ENCODE data around the gene GALNT18. TPM values are rescaled to one million over a fixed set of nuclear protein-coding genes. Genes with fewer than 3 reads are reported as not detected.

The GALNT18 gene
- total RNA-seq, 8 experiments from 2014 or later: 5.3 to 13.2 (median 8.2) TPM

DNA sequence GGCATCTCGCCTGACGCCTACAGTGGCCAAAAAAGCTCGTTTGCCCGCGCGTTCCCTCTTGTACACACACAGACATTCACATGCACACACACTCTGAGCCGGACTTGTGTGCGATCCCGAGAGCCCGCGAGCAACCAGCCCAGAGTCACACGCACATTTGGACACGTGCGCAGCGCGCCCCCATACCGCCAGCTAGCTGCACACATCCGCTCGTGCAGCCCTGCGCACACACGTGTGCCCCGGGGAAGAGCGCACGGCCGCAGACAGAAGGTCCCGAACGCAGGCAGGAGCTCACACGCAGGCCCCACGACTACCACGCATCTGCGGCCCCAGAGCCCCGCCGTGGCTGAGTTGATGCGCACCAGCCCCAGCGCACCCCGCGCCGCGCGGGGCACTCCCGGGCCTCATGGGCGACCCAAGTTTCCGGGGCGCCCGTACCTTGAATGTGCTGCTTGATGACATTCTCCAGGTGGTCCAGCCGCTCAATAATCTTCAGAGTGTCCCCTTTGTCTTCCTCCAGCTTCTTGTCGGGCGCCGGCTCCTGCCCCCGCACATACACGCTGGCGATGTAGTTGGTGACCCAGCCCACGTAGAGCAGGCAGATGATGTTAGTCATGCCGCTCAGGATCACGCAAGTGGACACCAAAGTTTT, 758 bp downstream of the GALNT18 start:
- Histone ChIP-seq H3K27ac (no peak overlapping the region), H3K4me1 (replicated peaks in 1 of 2) (peaks cover 7 to 11% of the 10 kb centered on the region in 2 donors), H3K4me3 (peak overlapping the region; percentile 39 to 59 (median 46))
- WGBS, 10 experiments: 0 to 1% (median 0%) methylated on average over 3 to 26 of the region's 55 CpGs; no CpG with 5 or more reads in 5 of the 10 experiments
- peak; percentile 6 to 36 (median 22) for ATAC-seq (replicated peaks in 6 of 8)
- in situ Hi-C loops (cut with MboI; ENCODE audit: low pct_unique_long_range_greater_than_20kb in 2 of 9, low sequenced_read_pairs in 9 of 9, unreplicated experiment in 9 of 9): no loop called here

DNA sequence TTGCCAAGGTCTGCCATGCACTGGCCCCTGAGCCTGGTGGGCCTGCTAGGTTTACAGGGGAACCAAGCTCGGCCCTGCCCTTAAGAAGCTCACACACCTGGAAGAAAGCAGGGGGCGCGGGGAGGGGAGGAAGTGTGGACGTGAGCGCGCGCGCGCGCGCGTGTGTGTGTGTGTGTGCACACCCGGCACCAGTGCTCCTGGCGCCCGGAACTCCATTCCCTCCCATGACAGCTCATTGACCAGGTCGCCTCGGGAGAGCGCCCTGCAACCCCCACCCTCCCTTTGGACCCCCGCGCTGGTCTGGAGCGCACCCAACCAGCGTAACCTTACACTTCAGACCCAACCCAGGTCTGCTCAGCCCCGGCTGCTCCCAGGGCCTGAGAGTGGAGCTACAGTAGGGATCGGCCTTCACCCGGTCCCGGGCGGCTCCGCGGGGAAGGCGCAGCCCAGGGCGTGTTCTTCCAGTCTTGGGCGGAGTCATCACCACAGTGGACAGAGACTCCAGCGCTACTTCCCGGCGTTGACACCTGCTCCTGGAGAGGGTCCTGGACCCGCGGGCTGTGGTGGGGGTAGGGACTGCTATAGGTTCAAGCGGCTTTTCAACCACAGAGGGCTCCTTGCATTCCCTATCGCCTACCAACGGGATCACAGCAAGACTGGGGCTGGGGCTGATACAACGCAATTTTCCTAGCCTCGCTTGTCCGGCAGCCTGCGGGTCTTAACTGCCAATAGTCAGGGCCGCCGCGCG, 1.5 kb downstream of the GALNT18 start:
- H3K27ac ChIP-seq: no peak overlapping the region
- H3K4me3 ChIP-seq: peak overlapping the region; percentile 39 to 59 (median 46)
- in situ Hi-C loops (cut with MboI; ENCODE audit: low pct_unique_long_range_greater_than_20kb in 2 of 9, low sequenced_read_pairs in 9 of 9, unreplicated experiment in 9 of 9): no loop called here
- WGBS, 10 experiments: 0% methylated on average over 1 to 10 of the region's 48 CpGs; no CpG with 5 or more reads in 6 of the 10 experiments
- ATAC-seq (replicated peaks in 6 of 8): peak; percentile 35 to 71 (median 54)
- peaks cover 7 to 11% of the 10 kb centered on the region in 2 donors for H3K4me1 ChIP-seq (replicated peaks in 1 of 2)

DNA sequence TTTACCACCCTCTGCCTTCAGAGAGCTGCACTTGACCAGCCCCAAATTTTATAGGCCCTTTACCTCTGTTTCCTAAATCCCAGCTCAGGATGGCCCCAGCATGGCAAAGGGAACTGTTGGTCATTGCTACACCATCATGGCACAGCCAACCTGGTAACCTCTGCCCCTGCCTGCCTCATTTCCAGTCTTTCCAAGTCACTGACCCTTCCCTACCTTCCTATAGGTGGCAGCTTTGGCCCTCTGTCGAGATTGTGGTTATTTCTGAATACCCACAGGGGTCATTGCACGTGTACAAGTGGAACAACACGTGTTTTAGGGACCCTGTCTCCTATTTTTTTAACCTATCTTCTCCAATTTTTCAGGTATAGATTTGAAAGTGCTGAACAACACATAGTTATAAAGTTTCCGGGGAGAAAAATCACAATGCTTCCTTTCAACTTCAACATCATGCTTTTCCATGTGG, 2.8 kb downstream of the GALNT18 start:
- no peak for ATAC-seq (replicated peaks in 6 of 8)
- in situ Hi-C loops (cut with MboI; ENCODE audit: low pct_unique_long_range_greater_than_20kb in 2 of 9, low sequenced_read_pairs in 9 of 9, unreplicated experiment in 9 of 9): no loop called here
- H3K4me1 ChIP-seq (replicated peaks in 1 of 2): peaks cover 7 to 11% of the 10 kb centered on the region in 2 donors
- peak overlapping the region in 1 of 5 donors; percentile 59 for H3K4me3 ChIP-seq
- WGBS, 10 experiments: 0 to 91% (median 38%) methylated on average over 1 to 4 of the region's 4 CpGs; no CpG with 5 or more reads in 3 of the 10 experiments
- H3K27ac ChIP-seq: no peak overlapping the region

DNA sequence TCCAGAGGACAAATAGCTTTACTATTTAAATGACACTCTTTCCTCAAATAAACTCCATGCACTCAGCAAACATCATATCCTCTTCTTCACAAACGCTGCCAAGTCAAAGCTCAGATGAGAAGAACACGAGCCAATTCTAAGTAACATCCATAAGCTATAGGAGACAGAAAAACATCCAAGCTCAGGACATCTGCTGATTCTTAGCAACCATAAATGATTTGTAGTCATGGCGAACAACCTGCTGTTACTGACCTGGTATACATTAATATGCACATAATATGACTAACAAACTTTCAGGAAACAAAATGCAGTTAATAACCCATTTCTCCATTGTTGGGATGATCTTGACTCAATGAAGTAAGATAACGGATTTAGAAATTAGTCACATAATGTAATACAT, 6.7 kb downstream of the GALNT18 start:
- in situ Hi-C loops (cut with MboI; ENCODE audit: low pct_unique_long_range_greater_than_20kb in 2 of 9, low sequenced_read_pairs in 9 of 9, unreplicated experiment in 9 of 9): no loop called here
- Histone ChIP-seq H3K4me1 (replicated peaks in 1 of 2) (peaks cover 4 to 11% of the 10 kb centered on the region in 2 donors), H3K4me3 (no peak overlapping the region), H3K27ac (no peak overlapping the region)
- ATAC-seq (replicated peaks in 6 of 8): peak in 3 of 8 experiments; percentile 62 to 71 (median 69)
- WGBS, 10 experiments: 3 to 100% (median 81%) methylated on average over 1 to 4 of the region's 4 CpGs

DNA sequence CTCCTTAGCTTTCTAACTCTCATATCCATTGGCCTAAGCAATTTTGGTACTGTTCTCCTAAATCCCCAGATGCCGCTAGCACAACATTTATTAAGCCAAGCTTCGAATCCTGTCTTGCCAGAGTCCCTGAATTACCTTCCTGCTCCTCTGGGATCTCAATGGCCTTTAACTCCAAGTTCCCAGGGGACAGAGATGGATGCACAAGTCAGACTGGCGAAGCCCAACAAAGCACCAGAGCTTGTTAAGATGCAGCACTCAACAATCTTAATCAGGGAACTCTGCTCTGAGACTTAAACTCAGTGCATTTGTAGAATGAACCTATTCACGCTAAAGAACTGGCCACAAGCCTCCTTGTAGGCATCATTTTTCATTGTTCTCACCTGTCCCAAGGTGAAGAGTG, 9.4 kb downstream of the GALNT18 start:
- 40 to 100% (median 100%) methylated on average over 1 to 4 of the region's 4 CpGs; no CpG with 5 or more reads in 1 of the 10 experiments for WGBS, 10 experiments
- no peak overlapping the region for H3K27ac ChIP-seq
- no peak overlapping the region for H3K4me3 ChIP-seq
- in situ Hi-C loops (cut with MboI; ENCODE audit: low pct_unique_long_range_greater_than_20kb in 2 of 9, low sequenced_read_pairs in 9 of 9, unreplicated experiment in 9 of 9): no loop called here
- no peak for ATAC-seq (replicated peaks in 6 of 8)
- H3K4me1 ChIP-seq (replicated peaks in 1 of 2): no peaks in the 10 kb centered on the region

DNA sequence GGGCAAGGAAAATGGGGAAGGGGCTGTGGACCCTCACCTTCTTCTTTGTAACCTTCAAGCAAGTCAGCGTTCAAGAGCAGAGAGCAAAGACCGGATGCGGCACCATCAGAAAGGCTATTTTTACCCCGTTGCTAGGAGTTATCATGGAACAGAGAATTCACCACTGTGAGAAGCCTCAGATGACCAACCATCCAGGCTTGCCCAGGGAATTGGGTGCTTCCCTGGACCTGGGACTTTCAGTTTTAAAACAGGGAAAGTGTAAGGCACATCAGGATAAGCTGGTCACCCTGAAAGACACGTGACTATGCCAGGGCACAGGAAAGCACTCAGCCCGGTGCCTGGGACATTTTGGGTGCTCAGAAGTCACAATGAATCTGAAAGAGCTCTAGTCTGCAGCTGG, 10.4 kb downstream of the GALNT18 start:
- in situ Hi-C loops (cut with MboI; ENCODE audit: low pct_unique_long_range_greater_than_20kb in 2 of 9, low sequenced_read_pairs in 9 of 9, unreplicated experiment in 9 of 9): no loop called here
- H3K4me3 ChIP-seq: no peak overlapping the region
- H3K27ac ChIP-seq: no peak overlapping the region
- ATAC-seq (replicated peaks in 6 of 8): no peak
- WGBS, 10 experiments: 80 to 100% (median 87%) methylated on average over 1 to 5 of the region's 6 CpGs; no CpG with 5 or more reads in 3 of the 10 experiments
- no peaks in the 10 kb centered on the region for H3K4me1 ChIP-seq (replicated peaks in 1 of 2)

DNA sequence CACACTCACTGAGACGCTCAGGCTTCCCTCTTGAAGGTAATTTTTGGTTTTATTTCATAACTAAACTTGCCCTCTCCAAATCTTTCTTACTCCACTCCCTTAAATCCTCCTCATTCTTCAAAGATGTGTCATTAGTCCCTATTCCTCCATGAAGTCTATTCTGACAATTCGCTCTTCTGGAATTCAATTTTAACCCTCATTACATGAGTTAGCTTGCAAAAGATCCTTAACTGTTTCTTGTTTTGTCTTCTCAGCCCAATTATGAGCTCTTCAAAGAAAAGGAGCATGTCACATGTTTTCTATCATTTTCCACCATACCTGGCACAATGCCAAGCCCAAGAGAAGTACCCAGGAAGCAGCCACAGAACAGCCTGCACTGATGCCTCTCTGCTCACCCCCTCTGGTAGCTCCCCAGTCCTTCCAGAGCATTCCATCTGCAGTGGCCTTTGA, 13.0 kb downstream of the GALNT18 start:
- 46 to 100% (median 95%) methylated on average over 1 to 2 of the region's 2 CpGs; no CpG with 5 or more reads in 3 of the 10 experiments for WGBS, 10 experiments
- in situ Hi-C loops (cut with MboI; ENCODE audit: low pct_unique_long_range_greater_than_20kb in 2 of 9, low sequenced_read_pairs in 9 of 9, unreplicated experiment in 9 of 9): no loop called here
- Histone ChIP-seq H3K27ac (no peak overlapping the region), H3K4me1 (replicated peaks in 1 of 2) (no peaks in the 10 kb centered on the region), H3K4me3 (no peak overlapping the region)
- peak in 1 of 8 experiments; percentile 19 for ATAC-seq (replicated peaks in 6 of 8)

DNA sequence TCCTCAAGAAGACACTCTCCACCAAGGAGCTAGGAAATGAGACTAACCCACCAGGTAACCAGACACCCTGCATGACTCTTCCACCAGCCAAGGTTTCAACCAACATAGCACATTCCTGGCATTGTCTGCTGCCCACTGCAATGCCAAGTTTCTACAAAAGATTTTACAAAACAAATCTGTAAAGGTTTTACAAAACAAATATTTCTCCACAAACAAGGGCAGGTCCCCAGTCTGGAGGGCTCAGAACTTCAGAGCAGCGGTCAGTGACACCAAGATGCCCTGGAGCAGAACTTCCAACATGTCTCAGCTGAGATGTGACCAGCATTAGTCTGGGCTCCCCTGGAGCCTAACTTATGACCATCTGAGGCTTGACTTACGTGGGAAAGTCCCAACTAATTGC, 14.0 kb downstream of the GALNT18 start:
- in situ Hi-C loops (cut with MboI; ENCODE audit: low pct_unique_long_range_greater_than_20kb in 2 of 9, low sequenced_read_pairs in 9 of 9, unreplicated experiment in 9 of 9): no loop called here

DNA sequence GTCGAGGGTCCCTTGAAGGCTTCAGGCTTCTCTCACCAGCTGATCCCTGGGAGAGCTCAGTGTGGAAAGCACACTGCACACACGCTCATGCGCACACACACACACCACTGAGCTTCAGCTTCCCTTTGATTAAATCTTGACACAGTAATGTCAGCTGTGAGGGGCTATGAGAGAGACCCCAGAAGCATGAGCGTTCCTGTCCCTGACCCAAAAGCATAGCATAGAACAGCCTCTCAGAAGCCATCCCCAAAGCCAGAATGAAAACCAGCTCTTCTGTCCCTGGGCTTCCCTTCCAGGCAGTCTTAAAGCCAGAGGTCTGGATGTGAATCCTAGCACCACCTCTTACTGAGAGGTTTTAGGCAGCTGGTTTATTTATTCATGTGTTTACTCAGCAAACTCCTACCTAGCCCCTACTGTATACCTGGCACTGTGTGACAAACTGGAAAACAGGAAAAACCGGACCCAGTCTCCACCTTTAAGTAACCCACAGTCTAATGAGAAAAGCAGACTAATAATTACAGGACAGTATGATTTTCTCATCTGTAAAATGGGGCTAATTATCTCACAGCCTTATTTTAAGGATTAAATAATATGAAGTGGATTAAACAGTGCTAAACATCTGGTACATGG, 15.9 kb downstream of the GALNT18 start:
- 60 to 100% (median 92%) methylated on average over 1 to 4 of the region's 5 CpGs; no CpG with 5 or more reads in 2 of the 10 experiments for WGBS, 10 experiments
- ATAC-seq (replicated peaks in 6 of 8): no peak

More for the DNA sequence above, 14.0 kb downstream of the GALNT18 start:
- ATAC-seq (replicated peaks in 6 of 8): peak in 1 of 8 experiments; percentile 17
- H3K4me3 ChIP-seq: no peak overlapping the region
- 80 to 100% (median 96%) methylated on average over 1 to 2 of the region's 2 CpGs; no CpG with 5 or more reads in 4 of the 10 experiments for WGBS, 10 experiments
- H3K4me1 ChIP-seq (replicated peaks in 1 of 2): no peaks in the 10 kb centered on the region
- no peak overlapping the region for H3K27ac ChIP-seq

DNA sequence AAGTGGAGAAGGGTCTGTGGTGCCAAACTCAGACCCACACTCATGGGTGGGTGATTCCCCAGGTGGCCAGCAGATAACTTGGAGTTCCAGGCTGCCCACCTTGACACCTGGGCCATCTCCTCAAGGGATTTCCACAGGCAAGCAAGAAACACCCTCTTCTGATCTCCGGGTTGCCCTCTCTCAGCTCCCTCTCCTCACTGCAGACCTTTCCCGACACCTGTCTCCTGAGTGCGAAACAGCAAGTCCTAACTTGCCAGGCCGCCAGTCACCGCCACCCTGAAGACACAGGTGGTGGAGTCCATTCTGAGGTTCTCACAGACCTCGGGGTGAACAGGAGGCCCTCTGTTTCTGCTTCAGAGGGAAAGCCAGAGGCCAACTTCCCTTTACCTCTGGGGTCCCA, 16.6 kb downstream of the GALNT18 start:
- 80 to 100% (median 91%) methylated on average over 1 to 5 of the region's 6 CpGs; no CpG with 5 or more reads in 4 of the 10 experiments for WGBS, 10 experiments
- ATAC-seq (replicated peaks in 6 of 8): no peak
- Histone ChIP-seq H3K4me1 (replicated peaks in 1 of 2) (no peaks in the 10 kb centered on the region), H3K27ac (no peak overlapping the region), H3K4me3 (no peak overlapping the region)
- in situ Hi-C loops (cut with MboI; ENCODE audit: low pct_unique_long_range_greater_than_20kb in 2 of 9, low sequenced_read_pairs in 9 of 9, unreplicated experiment in 9 of 9): no loop called here

More for the DNA sequence above, 15.9 kb downstream of the GALNT18 start:
- Histone ChIP-seq H3K4me3 (no peak overlapping the region), H3K27ac (no peak overlapping the region), H3K4me1 (replicated peaks in 1 of 2) (no peaks in the 10 kb centered on the region)
- in situ Hi-C loops (cut with MboI; ENCODE audit: low pct_unique_long_range_greater_than_20kb in 2 of 9, low sequenced_read_pairs in 9 of 9, unreplicated experiment in 9 of 9): no loop called here

DNA sequence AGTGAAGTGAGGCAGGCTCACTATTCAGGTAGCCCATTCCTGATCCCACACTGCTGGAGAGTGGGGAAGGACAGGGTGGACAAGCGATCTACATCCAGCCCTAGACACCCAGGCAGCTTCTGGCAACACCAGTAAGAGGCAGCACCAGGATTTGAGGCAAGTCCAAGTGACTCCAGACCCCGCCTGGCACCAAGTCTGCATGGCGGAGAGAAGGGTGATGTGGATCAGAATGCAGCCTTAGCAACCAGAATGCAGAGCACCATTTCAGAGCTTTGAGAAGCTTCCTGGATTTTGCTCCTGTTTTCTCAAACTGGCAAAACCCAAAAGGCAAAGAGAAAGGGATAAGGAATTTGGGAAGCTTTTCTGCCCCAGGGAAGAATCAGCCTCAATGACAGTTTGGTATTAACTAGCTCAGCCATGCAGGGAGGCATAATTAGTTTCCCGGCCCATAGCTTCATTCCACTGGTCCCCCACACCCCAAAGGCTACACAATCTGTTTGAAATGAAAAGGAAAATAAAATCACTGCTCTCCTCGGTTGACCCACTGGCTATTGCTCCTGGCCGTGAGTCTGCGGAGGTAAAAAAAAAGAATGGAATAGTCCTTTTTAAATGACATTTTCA, 17.3 kb downstream of the GALNT18 start:
- Histone ChIP-seq H3K27ac (no peak overlapping the region), H3K4me3 (no peak overlapping the region), H3K4me1 (replicated peaks in 1 of 2) (no peaks in the 10 kb centered on the region)
- 67 to 100% (median 87%) methylated on average over 1 to 6 of the region's 7 CpGs; no CpG with 5 or more reads in 1 of the 10 experiments for WGBS, 10 experiments
- no peak for ATAC-seq (replicated peaks in 6 of 8)
- in situ Hi-C loops (cut with MboI; ENCODE audit: low pct_unique_long_range_greater_than_20kb in 2 of 9, low sequenced_read_pairs in 9 of 9, unreplicated experiment in 9 of 9): no loop called here

DNA sequence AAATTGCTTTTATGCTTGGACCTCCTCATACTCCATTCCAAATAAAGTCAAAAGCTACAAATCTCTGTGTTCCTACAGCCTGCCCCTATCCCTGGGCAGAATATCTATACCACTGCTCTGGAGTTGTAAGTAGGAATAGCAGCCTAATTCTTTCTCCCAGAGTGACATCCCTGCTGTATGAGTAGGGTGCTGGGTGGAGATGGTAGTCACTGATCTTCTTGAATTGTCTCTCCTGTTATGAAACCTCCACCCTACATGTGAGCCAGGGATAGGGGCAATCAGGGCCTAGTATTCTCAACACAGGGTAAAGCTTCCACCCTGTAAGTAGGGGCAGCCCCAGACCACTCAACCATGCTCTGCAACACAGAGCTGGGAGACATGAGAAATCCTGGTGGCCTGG, 19.8 kb downstream of the GALNT18 start:
- no peak for ATAC-seq (replicated peaks in 6 of 8)
- no peaks in the 10 kb centered on the region for H3K4me1 ChIP-seq (replicated peaks in 1 of 2)
- H3K4me3 ChIP-seq: no peak overlapping the region
- no peak overlapping the region for H3K27ac ChIP-seq
- in situ Hi-C loops (cut with MboI; ENCODE audit: low pct_unique_long_range_greater_than_20kb in 2 of 9, low sequenced_read_pairs in 9 of 9, unreplicated experiment in 9 of 9): no loop called here

DNA sequence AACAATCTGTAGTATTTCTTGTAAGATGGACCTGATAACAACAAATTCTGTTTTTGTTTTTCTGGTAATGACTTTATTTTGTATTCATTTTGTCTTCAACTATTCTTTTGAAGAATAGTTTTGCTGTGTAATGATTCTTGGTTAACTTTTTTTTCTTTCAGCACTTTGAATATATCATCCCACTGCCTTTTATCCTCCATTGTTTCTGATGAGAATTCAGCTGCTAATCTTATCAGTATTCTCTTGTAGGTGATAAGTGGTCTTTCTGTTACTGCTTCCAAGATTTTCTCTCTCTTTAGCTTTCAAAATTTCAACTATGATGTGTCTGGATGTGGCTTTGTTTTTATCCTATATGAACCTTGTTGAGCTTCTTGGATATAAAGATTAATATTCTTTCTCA, 21.5 kb downstream of the GALNT18 start:
- Histone ChIP-seq H3K4me3 (no peak overlapping the region), H3K4me1 (replicated peaks in 1 of 2) (no peaks in the 10 kb centered on the region), H3K27ac (no peak overlapping the region)
- in situ Hi-C loops (cut with MboI; ENCODE audit: low pct_unique_long_range_greater_than_20kb in 2 of 9, low sequenced_read_pairs in 9 of 9, unreplicated experiment in 9 of 9): no loop called here
- ATAC-seq (replicated peaks in 6 of 8): no peak
